ENCODE results near the gene EXOSC3.

GRCh38 chr9:37746448-37747270, 38.2 kb downstream of the EXOSC3 start:
- TF ChIP-seq CTCF (IDR thresholded peaks at IDR 0.05) (no peak), EZH2 (IDR thresholded peaks at IDR 0.05; ENCODE audit: borderline replicate concordance, insufficient read depth, low read depth, low read length, poor library complexity, severe bottlenecking) (no peak)

Data from B cell (primary cell).